ENCODE data around the gene BPIFB1.

GRCh38 chr20:33284937-33285336 is 1.9 kb downstream of the BPIFB1 start:
- TF ChIP-seq CTCF (IDR thresholded peaks at IDR 0.05): no peak
- no peak for TF ChIP-seq POLR2AphosphoS5 (IDR thresholded peaks at IDR 0.05)
- no peak for TF ChIP-seq POLR2A (IDR thresholded peaks at IDR 0.05)

All from suprapubic skin (tissue), 4 donors.